ENCODE results near the gene MAN2A2.

DNA sequence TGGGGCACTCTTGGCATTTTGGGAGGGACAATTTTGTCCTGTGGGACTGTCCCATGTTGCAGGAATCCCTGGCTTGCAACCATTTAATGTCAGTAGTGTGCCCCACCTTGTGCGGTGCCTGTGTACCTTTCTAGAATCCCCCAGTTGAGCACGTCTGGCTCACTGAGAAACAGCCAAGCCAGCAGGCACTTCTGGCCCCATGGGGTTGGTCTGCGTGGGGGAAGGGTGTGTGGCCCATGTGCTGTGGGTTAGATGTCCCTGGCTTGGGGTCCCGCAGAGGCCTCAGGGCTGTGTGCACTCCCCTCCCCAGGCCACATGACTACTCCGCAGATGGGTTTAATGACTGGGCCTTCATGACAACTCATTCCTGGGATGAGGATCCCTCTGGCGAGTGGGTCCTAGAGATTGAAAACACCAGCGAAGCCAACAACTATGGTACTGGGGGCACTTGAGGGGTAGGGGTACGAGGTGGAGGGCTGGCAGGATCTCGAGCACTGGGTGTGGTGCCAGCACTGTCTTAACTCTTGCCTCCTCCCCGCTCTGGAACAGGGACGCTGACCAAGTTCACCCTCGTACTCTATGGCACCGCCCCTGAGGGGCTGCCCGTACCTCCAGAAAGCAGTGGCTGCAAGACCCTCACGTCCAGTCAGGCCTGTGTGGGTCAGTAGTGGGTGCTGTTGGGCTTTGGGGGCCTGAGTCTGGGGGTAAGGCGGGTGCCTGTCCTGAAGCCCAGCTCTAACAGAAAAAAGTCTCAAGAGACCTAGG lies 22.5 kb upstream of the MAN2A2 start:
- TF ChIP-seq FOXA1 (IDR thresholded peaks at IDR 0.05) (no peak), FOXM1 (IDR thresholded peaks at IDR 0.05; ENCODE audit: borderline replicate concordance) (no peak), ZNF384 (IDR thresholded peaks at IDR 0.05) (no peak), ARNT (IDR thresholded peaks at IDR 0.05) (no peak)
- TF ChIP-seq, protein P1, sequence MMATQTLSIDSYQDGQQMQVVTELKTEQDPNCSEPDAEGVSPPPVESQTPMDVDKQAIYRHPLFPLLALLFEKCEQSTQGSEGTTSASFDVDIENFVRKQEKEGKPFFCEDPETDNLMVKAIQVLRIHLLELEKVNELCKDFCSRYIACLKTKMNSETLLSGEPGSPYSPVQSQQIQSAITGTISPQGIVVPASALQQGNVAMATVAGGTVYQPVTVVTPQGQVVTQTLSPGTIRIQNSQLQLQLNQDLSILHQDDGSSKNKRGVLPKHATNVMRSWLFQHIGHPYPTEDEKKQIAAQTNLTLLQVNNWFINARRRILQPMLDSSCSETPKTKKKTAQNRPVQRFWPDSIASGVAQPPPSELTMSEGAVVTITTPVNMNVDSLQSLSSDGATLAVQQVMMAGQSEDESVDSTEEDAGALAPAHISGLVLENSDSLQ (IDR thresholded peaks at IDR 0.05) = no peak

All from HEK293T (cell line).